Measurements from ENCODE around the gene SPATC1L.

The SPATC1L gene

GRCh38 chr21:46121286-46122221, 62.7 kb downstream of the SPATC1L start:
- TF ChIP-seq CTCF (conservative IDR thresholded peaks at IDR 0.05) (no peak), ZFX (IDR thresholded peaks at IDR 0.05) (no peak)
- H3K27ac ChIP-seq: no peak overlapping the region

- H3K27ac ChIP-seq: no peak overlapping the region
- TF ChIP-seq ZFX (IDR thresholded peaks at IDR 0.05) (no peak), CTCF (conservative IDR thresholded peaks at IDR 0.05) (no peak)
Measured at GRCh38 chr21:46120301-46121285, 63.7 kb downstream of the SPATC1L start.

GRCh38 chr21:46119637-46120271, 64.5 kb downstream of the SPATC1L start:
- no peak overlapping the region for H3K27ac ChIP-seq
- TF ChIP-seq CTCF (conservative IDR thresholded peaks at IDR 0.05) (no peak), ZFX (IDR thresholded peaks at IDR 0.05) (no peak)

- no peak for TF ChIP-seq CTCF (conservative IDR thresholded peaks at IDR 0.05)
- TF ChIP-seq ZFX (IDR thresholded peaks at IDR 0.05): no peak
- H3K27ac ChIP-seq: no peak overlapping the region
Measured at GRCh38 chr21:46119144-46119636, 65.1 kb downstream of the SPATC1L start.

- H3K27ac ChIP-seq: no peak overlapping the region
- no peak for TF ChIP-seq CTCF (conservative IDR thresholded peaks at IDR 0.05)
- no peak for TF ChIP-seq ZFX (IDR thresholded peaks at IDR 0.05)
Measured at GRCh38 chr21:46118316-46119143, 65.7 kb downstream of the SPATC1L start.

GRCh38 chr21:46117586-46118315, 66.5 kb downstream of the SPATC1L start:
- TF ChIP-seq CTCF (conservative IDR thresholded peaks at IDR 0.05): no peak
- TF ChIP-seq ZFX (IDR thresholded peaks at IDR 0.05): no peak
- H3K27ac ChIP-seq: no peak overlapping the region

All from C4-2B (cell line).